ENCODE data around the gene PLEKHD1. TPM values are rescaled to one million over a fixed set of nuclear protein-coding genes. Genes with fewer than 3 reads are reported as not detected.

PLEKHD1 gene
- total and polyA plus RNA-seq, 2 donors (not counting 1 experiment from before 2014, with no cell fraction given): 0.12 TPM

DNA sequence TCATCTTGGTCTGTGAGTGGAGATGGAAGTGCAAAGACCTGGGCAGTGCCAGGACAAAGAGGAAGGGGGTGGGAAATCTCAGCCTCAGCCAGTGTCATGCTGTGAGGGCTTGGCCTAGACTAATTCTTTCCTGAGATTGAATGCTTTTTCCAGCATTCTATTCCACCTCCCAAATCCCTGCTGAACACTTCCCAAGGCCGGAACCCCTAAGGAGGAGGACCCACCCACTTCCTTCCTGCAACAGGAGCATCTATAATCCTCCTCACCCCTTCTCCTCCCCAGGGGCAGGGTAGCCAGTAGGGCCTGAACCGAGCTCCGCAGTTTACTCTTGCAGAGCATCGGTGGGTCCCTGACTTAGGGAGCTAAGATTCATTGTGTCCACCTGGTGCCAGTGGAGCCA lies 3.2 kb downstream of the PLEKHD1 start:
- H3K79me2 ChIP-seq (ENCODE audit: control insufficient read depth, insufficient read depth, low read length): no peaks in the 10 kb centered on the region
- peaks cover 6 to 11% of the 10 kb centered on the region in 2 donors for H3K4me1 ChIP-seq (ENCODE audit: control insufficient read depth in 2 of 2, insufficient read depth in 2 of 2, low read length in 2 of 2)
- Mint-ChIP-seq H3K9me3 (ENCODE audit: insufficient read depth) (no peaks in the 10 kb centered on the region), H3K27me3 (peaks cover 58% of the 10 kb centered on the region), H3K27ac (no peak overlapping the region), H3K4me1 (peaks cover 14% of the 10 kb centered on the region), H3K4me3 (no peak overlapping the region)
- no peaks in the 10 kb centered on the region for H3K36me3 ChIP-seq (replicated peaks in 1 of 2; ENCODE audit: control extremely low read depth in 1 of 2, control insufficient read depth in 1 of 2, extremely low read depth in 1 of 2, insufficient read depth in 2 of 2, low read length in 1 of 2)
- DNase-seq (no peak), ATAC-seq (ENCODE audit: low read depth) (no peak)
- no peak overlapping the region for H2AFZ ChIP-seq (ENCODE audit: insufficient read depth, low read depth, low read length, poor library complexity, severe bottlenecking)
- no peak overlapping the region for H3K4me3 ChIP-seq (ENCODE audit: control extremely low read depth in 1 of 5, extremely low read depth in 1 of 5, insufficient read depth in 1 of 5, low read depth in 2 of 5, low read length in 4 of 5)
- no peaks in the 10 kb centered on the region for H3K9me3 ChIP-seq (ENCODE audit: control extremely low read depth in 1 of 3, control insufficient read depth in 2 of 3, insufficient read depth in 1 of 3, low read length in 2 of 3)
- no peak overlapping the region for H3K4me2 ChIP-seq (replicated peaks; ENCODE audit: low read depth, low read length, poor library complexity, severe bottlenecking)
- H4K20me1 ChIP-seq (ENCODE audit: control insufficient read depth, insufficient read depth, low read length, poor library complexity, severe bottlenecking): no peaks in the 10 kb centered on the region
- ChIA-PET CTCF (no interaction called here), POLR2A (no interaction called here)
- H3K9ac ChIP-seq (ENCODE audit: low read length): no peak overlapping the region
- intact Hi-C loops (cut with micrococcal nuclease): no loop called here
- TF ChIP-seq EZH2 (IDR thresholded peaks at IDR 0.05; ENCODE audit: borderline replicate concordance, insufficient read depth, low read depth, low read length, poor library complexity, severe bottlenecking): no peak
- TF ChIP-seq, protein P1, sequence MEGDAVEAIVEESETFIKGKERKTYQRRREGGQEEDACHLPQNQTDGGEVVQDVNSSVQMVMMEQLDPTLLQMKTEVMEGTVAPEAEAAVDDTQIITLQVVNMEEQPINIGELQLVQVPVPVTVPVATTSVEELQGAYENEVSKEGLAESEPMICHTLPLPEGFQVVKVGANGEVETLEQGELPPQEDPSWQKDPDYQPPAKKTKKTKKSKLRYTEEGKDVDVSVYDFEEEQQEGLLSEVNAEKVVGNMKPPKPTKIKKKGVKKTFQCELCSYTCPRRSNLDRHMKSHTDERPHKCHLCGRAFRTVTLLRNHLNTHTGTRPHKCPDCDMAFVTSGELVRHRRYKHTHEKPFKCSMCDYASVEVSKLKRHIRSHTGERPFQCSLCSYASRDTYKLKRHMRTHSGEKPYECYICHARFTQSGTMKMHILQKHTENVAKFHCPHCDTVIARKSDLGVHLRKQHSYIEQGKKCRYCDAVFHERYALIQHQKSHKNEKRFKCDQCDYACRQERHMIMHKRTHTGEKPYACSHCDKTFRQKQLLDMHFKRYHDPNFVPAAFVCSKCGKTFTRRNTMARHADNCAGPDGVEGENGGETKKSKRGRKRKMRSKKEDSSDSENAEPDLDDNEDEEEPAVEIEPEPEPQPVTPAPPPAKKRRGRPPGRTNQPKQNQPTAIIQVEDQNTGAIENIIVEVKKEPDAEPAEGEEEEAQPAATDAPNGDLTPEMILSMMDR (IDR thresholded peaks at IDR 0.05): no peak
- no peak overlapping the region for H3K27ac ChIP-seq (ENCODE audit: low read length in 2 of 2)
- WGBS (ENCODE audit: insufficient coverage): 78% methylated on average over 4 of the region's 4 CpGs
- peaks cover 0 to 41% (median 17%) of the 10 kb centered on the region in 4 experiments for H3K27me3 ChIP-seq (replicated peaks in 1 of 4; ENCODE audit: control extremely low read depth in 1 of 4, control insufficient read depth in 3 of 4, insufficient read depth in 4 of 4, low read length in 3 of 4)

DNA sequence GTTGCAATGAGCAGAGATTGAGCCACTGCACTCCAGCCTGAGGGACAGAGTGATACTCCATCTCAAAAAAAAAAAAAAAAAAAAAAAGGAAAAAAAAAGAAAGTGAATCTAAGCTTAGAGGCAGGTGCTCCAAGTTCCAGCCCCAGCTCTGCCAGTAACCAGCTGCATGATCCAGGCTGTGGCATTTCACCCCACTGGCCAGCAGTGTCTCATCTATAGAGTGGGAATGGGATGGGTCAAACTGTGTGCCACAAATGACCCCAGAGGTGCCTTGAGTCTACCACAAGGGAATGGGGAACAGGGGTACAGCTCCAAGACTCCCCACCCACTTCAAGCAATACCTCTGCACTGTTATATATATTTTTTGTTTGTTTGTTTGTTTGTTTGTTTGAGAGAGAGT lies 5.0 kb downstream of the PLEKHD1 start:
- Mint-ChIP-seq H3K9me3 (ENCODE audit: insufficient read depth) (no peaks in the 10 kb centered on the region), H3K4me1 (peaks cover 5% of the 10 kb centered on the region), H3K27ac (no peak overlapping the region), H3K27me3 (peaks cover 49% of the 10 kb centered on the region), H3K4me3 (no peak overlapping the region)
- Histone ChIP-seq H3K9me3 (ENCODE audit: control extremely low read depth in 1 of 3, control insufficient read depth in 2 of 3, insufficient read depth in 1 of 3, low read length in 2 of 3) (no peaks in the 10 kb centered on the region), H3K4me3 (ENCODE audit: control extremely low read depth in 1 of 5, extremely low read depth in 1 of 5, insufficient read depth in 1 of 5, low read depth in 2 of 5, low read length in 4 of 5) (no peak overlapping the region), H3K4me1 (ENCODE audit: control insufficient read depth in 2 of 2, insufficient read depth in 2 of 2, low read length in 2 of 2) (peaks cover 0 to 7% of the 10 kb centered on the region in 2 donors), H2AFZ (ENCODE audit: insufficient read depth, low read depth, low read length, poor library complexity, severe bottlenecking) (no peak overlapping the region), H3K9ac (ENCODE audit: low read length) (no peak overlapping the region), H3K36me3 (replicated peaks in 1 of 2; ENCODE audit: control extremely low read depth in 1 of 2, control insufficient read depth in 1 of 2, extremely low read depth in 1 of 2, insufficient read depth in 2 of 2, low read length in 1 of 2) (no peaks in the 10 kb centered on the region), H3K79me2 (ENCODE audit: control insufficient read depth, insufficient read depth, low read length) (no peaks in the 10 kb centered on the region), H3K4me2 (replicated peaks; ENCODE audit: low read depth, low read length, poor library complexity, severe bottlenecking) (no peak overlapping the region), H3K27ac (ENCODE audit: low read length in 2 of 2) (no peak overlapping the region), H3K27me3 (replicated peaks in 1 of 4; ENCODE audit: control extremely low read depth in 1 of 4, control insufficient read depth in 3 of 4, insufficient read depth in 4 of 4, low read length in 3 of 4) (peaks cover 0 to 37% (median 12%) of the 10 kb centered on the region in 4 experiments), H4K20me1 (ENCODE audit: control insufficient read depth, insufficient read depth, low read length, poor library complexity, severe bottlenecking) (no peaks in the 10 kb centered on the region)
- TF ChIP-seq, protein P1 (IDR thresholded peaks at IDR 0.05): no peak
- no peak for TF ChIP-seq EZH2 (IDR thresholded peaks at IDR 0.05; ENCODE audit: borderline replicate concordance, insufficient read depth, low read depth, low read length, poor library complexity, severe bottlenecking)
- CTCF ChIA-PET: interaction anchor here (1.5 kb wide), 1 partner anchor 13 kb away, joined by 5 read pairs; no protein-coding TSS in a partner anchor
- POLR2A ChIA-PET: no interaction called here
- intact Hi-C loops (cut with micrococcal nuclease): no loop called here
- ATAC-seq (ENCODE audit: low read depth) (no peak), DNase-seq (no peak)

All from B cell (primary cell).